HepG2 (cell line): ENCODE results near the gene BRCA1. TPM values are rescaled to one million over a fixed set of nuclear protein-coding genes. Genes with fewer than 3 reads are reported as not detected.
A peak's percentile ranks its signal among the peaks of the same experiment; 100 is the strongest.

Experiments
- CC2D1A ChIP-seq: sonication (generic); formaldehyde crosslinking; IDR thresholded peaks from 2 replicates; pipeline ENCODE4 v1.8.1; 2023; ENCODE audit warnings: mild to moderate bottlenecking, missing genetic modification reagents
- CSRNP1 ChIP-seq: sonication (generic); formaldehyde crosslinking; IDR thresholded peaks from 2 replicates; pipeline ENCODE4 v1.8.1; 2023; ENCODE audit warnings: mild to moderate bottlenecking, missing genetic modification reagents
- FOXO1 ChIP-seq: sonication (generic); formaldehyde crosslinking; IDR thresholded peaks from 2 replicates; pipeline ENCODE4 v1.4.0; 2020; ENCODE audit warnings: missing genetic modification reagents
- FOXP4 ChIP-seq: sonication (generic); formaldehyde crosslinking; IDR thresholded peaks from 2 replicates; pipeline ENCODE4 v1.4.0; 2020; ENCODE audit warnings: missing genetic modification reagents
- HOXA9 ChIP-seq: sonication (generic); formaldehyde crosslinking; IDR thresholded peaks from 2 replicates; pipeline ENCODE4 v1.8.1; 2022; ENCODE audit warnings: missing genetic modification reagents, mild to moderate bottlenecking, moderate library complexity, borderline replicate concordance
- KLF9 ChIP-seq: IDR thresholded peaks from 2 replicates; pipeline ENCODE4 v1.6.1; 2016; ENCODE audit warnings: low read depth
- PHB2 ChIP-seq: fragments of 450-650 bp; IDR thresholded peaks from 2 replicates; pipeline ENCODE4 v1.6.1; 2018; ENCODE audit not compliant: partially characterized antibody
- PLRG1 ChIP-seq: fragments of 450-650 bp; conservative IDR thresholded peaks from 2 replicates; pipeline ENCODE4 v1.6.1; 2016
- RORA ChIP-seq: sonication (generic); formaldehyde crosslinking; IDR thresholded peaks from 2 replicates; pipeline ENCODE4 v1.5.0; 2020; ENCODE audit warnings: mild to moderate bottlenecking, missing genetic modification reagents, moderate library complexity
- SIX1 ChIP-seq: sonication (generic); formaldehyde crosslinking; IDR thresholded peaks from 2 replicates; pipeline ENCODE4 v1.4.0; 2020; ENCODE audit warnings: missing genetic modification reagents, borderline replicate concordance
- TFDP2 ChIP-seq: sonication (generic); formaldehyde crosslinking; IDR thresholded peaks from 2 replicates; pipeline ENCODE4 v1.4.0; 2020; ENCODE audit warnings: missing genetic modification reagents
- ZBED4 ChIP-seq: sonication (generic); formaldehyde crosslinking; IDR thresholded peaks from 2 replicates; pipeline ENCODE4 v1.4.0; 2020; ENCODE audit warnings: missing genetic modification reagents, borderline replicate concordance
- ZBTB42 ChIP-seq: sonication (generic); formaldehyde crosslinking; IDR thresholded peaks from 2 replicates; pipeline ENCODE4 v1.5.0; 2020; ENCODE audit warnings: mild to moderate bottlenecking, missing genetic modification reagents
- ZFP90 ChIP-seq: sonication (generic); formaldehyde crosslinking; IDR thresholded peaks from 2 replicates; pipeline ENCODE4 v1.8.0; 2022; ENCODE audit warnings: missing genetic modification reagents, mild to moderate bottlenecking, inconsistent platforms, borderline replicate concordance
- ZMAT5 ChIP-seq: sonication (generic); formaldehyde crosslinking; IDR thresholded peaks from 2 replicates; pipeline ENCODE4 v1.5.0; 2020; ENCODE audit warnings: mild to moderate bottlenecking, low read depth, missing genetic modification reagents, borderline replicate concordance
- ZMYM3 ChIP-seq: sonication (generic); formaldehyde crosslinking; IDR thresholded peaks from 2 replicates; pipeline ENCODE4 v1.5.1; 2020; ENCODE audit warnings: mild to moderate bottlenecking, missing genetic modification reagents
- ZNF143 ChIP-seq: sonication (generic); formaldehyde crosslinking; IDR thresholded peaks from 2 replicates; pipeline ENCODE4 v1.4.0; 2020; ENCODE audit warnings: missing genetic modification reagents
- ZNF329 ChIP-seq: sonication (generic); formaldehyde crosslinking; IDR thresholded peaks from 2 replicates; pipeline ENCODE4 v1.9.0; 2021; ENCODE audit warnings: low read depth, mild to moderate bottlenecking, missing genetic modification reagents
- ZNF572 ChIP-seq: sonication (generic); formaldehyde crosslinking; IDR thresholded peaks from 2 replicates; pipeline ENCODE4 v1.5.1; 2020; ENCODE audit warnings: mild to moderate bottlenecking, missing genetic modification reagents
- ZNF670 ChIP-seq: sonication (generic); formaldehyde crosslinking; IDR thresholded peaks from 2 replicates; pipeline ENCODE4 v1.8.0; 2022; ENCODE audit warnings: mild to moderate bottlenecking, missing genetic modification reagents, borderline replicate concordance
- polyA plus RNA-seq, 8 experiments: library from polyadenylated mRNA; depleted of rRNA in 3 of 8; stranded (reverse) in 7 of 8; unstranded in 1 of 8; fragments of >200 nt; fragmentation: Illumina TruSeq in 4 of 8; extraction: Trizol in 4 of 8; gene quantifications; 2 replicates each; pipeline versions ENCODE4 v1.2.1 to v1.2.3, GENCODE V29; 2011 to 2016; ENCODE audit warnings: low read depth in 4 of 8, missing spikeins in 1 of 8, mixed read lengths in 1 of 8; ENCODE audit not compliant: insufficient read depth in 1 of 8
- total RNA-seq, 5 experiments: library from RNA; depleted of rRNA; stranded (reverse); fragments of >200 nt; fragmentation: Illumina TruSeq; extraction: Trizol; gene quantifications; 2 replicates each; pipeline ENCODE4 v1.2.3, GENCODE V29; 2016; ENCODE audit warnings: low read depth in 1 of 5

BRCA1 gene
- total and polyA plus RNA-seq, 2 of the 13 experiments (the other 11 are each of a cell fraction or from before 2014, with no cell fraction given): 13.3 to 37.5 TPM

GRCh38 chr17:43021741-43022512 is 103.2 kb downstream of the BRCA1 start, which contains the start of gene VAT1 (continued):
- TF ChIP-seq FOXP4 (peak; percentile 44), ZMYM3 (CRISPR knock-in tag) (peak; percentile 95; the same call in 1 of the 2 replicates), ZNF329 (CRISPR knock-in tag) (peak; percentile 21; the same call in 1 of the 2 replicates), ZBED4 (CRISPR knock-in tag) (0 out of 2 replicates have a peak, but pooled peaks have one; percentile 13), ZFP90 (CRISPR knock-in tag) (peak; percentile 86), TFDP2 (no peak), PLRG1 (no peak), ZNF670 (CRISPR knock-in tag) (peak; percentile 75; the same call in 1 of the 2 replicates), CSRNP1 (CRISPR knock-in tag) (peak; percentile 97), FOXO1 (0 out of 2 replicates have a peak, but pooled peaks have one; percentile 47), ZNF572 (CRISPR knock-in tag) (peak; percentile 48; the same call in 1 of the 2 replicates), SIX1 (CRISPR knock-in tag) (no peak), ZNF143 (CRISPR knock-in tag) (0 out of 2 replicates have a peak, but pooled peaks have one; percentile 2), HOXA9 (CRISPR knock-in tag) (peak; percentile 94), PHB2 (no peak), RORA (CRISPR knock-in tag) (no peak), ZMAT5 (CRISPR knock-in tag) (no peak), CC2D1A (CRISPR knock-in tag) (no peak), ZBTB42 (CRISPR knock-in tag) (peak; percentile 98), KLF9 (CRISPR knock-in tag) (no peak; the same call in 1 of the 2 replicates)
